ENCODE measurements around the gene DCANP1. TPM values are rescaled to one million over a fixed set of nuclear protein-coding genes. Genes with fewer than 3 reads are reported as not detected.

The DCANP1 gene
- total RNA-seq, 1 donor from 2014 or later: not detected

DNA sequence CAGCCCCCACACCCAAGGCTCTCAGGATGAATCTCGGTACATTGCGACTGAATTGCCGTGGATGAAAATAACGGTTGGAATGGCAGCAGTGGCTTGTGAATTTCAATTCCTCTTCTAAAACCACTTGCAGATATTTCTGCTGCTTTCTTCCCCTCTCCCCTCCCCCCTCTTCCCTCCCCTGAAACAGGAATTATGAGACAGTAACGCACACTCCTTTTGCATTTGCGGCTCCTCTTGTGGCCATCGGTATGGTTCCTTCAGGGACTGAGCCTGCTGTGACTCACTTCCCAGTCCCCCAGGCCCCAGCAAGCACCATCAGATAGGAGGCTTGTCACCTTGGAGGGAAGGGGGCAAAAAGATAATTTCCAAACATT is 9.7 kb downstream of the DCANP1 start:
- Mint-ChIP-seq H3K27me3 (ENCODE audit: unreplicated experiment) (peaks cover 7% of the 10 kb centered on the region), H3K4me3 (ENCODE audit: unreplicated experiment) (no peak overlapping the region)
- DNase-seq (ENCODE audit: extremely low spot score, unreplicated experiment): peak; percentile 59

DNA sequence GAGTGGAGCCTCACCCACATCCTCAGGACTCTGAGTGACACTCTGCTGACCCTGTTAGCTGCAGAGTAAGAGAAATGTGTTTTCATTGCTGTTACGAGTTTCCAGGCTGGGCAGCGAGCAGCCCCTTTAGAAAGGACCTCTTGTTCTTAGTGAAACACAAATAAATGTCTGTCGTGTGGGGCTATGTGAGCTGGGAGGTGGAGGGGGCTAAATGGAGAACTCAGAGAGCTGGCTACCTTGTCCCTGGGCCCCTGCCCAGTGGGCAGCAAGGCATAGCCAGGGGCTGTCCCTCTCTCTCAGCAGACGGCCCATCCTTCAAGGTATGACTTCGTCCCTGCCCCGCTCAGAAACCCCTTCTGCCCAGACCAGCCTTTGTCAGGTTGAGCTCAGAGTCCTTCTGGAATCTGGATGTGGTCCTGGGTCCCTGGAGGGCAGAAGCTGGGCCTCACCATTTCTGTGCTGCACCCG is 10.2 kb downstream of the DCANP1 start:
- Mint-ChIP-seq H3K4me1 (ENCODE audit: unreplicated experiment) (no peaks in the 10 kb centered on the region), H3K27me3 (ENCODE audit: unreplicated experiment) (peaks cover 7% of the 10 kb centered on the region), H3K27ac (ENCODE audit: unreplicated experiment) (no peak overlapping the region), H3K36me3 (ENCODE audit: unreplicated experiment) (no peaks in the 10 kb centered on the region), H3K4me3 (ENCODE audit: unreplicated experiment) (no peak overlapping the region), H3K9me3 (ENCODE audit: unreplicated experiment) (no peaks in the 10 kb centered on the region)
- TF ChIP-seq, protein P1, sequence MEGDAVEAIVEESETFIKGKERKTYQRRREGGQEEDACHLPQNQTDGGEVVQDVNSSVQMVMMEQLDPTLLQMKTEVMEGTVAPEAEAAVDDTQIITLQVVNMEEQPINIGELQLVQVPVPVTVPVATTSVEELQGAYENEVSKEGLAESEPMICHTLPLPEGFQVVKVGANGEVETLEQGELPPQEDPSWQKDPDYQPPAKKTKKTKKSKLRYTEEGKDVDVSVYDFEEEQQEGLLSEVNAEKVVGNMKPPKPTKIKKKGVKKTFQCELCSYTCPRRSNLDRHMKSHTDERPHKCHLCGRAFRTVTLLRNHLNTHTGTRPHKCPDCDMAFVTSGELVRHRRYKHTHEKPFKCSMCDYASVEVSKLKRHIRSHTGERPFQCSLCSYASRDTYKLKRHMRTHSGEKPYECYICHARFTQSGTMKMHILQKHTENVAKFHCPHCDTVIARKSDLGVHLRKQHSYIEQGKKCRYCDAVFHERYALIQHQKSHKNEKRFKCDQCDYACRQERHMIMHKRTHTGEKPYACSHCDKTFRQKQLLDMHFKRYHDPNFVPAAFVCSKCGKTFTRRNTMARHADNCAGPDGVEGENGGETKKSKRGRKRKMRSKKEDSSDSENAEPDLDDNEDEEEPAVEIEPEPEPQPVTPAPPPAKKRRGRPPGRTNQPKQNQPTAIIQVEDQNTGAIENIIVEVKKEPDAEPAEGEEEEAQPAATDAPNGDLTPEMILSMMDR (IDR thresholded peaks at IDR 0.05): no peak
- DNase-seq (ENCODE audit: extremely low spot score, unreplicated experiment): peak; percentile 69

More for the DNA sequence above, 9.7 kb downstream of the DCANP1 start:
- Mint-ChIP-seq H3K9me3 (ENCODE audit: unreplicated experiment) (no peaks in the 10 kb centered on the region), H3K27ac (ENCODE audit: unreplicated experiment) (no peak overlapping the region), H3K4me1 (ENCODE audit: unreplicated experiment) (no peaks in the 10 kb centered on the region), H3K36me3 (ENCODE audit: unreplicated experiment) (no peaks in the 10 kb centered on the region)
- TF ChIP-seq, protein P1 (IDR thresholded peaks at IDR 0.05): no peak

DNA sequence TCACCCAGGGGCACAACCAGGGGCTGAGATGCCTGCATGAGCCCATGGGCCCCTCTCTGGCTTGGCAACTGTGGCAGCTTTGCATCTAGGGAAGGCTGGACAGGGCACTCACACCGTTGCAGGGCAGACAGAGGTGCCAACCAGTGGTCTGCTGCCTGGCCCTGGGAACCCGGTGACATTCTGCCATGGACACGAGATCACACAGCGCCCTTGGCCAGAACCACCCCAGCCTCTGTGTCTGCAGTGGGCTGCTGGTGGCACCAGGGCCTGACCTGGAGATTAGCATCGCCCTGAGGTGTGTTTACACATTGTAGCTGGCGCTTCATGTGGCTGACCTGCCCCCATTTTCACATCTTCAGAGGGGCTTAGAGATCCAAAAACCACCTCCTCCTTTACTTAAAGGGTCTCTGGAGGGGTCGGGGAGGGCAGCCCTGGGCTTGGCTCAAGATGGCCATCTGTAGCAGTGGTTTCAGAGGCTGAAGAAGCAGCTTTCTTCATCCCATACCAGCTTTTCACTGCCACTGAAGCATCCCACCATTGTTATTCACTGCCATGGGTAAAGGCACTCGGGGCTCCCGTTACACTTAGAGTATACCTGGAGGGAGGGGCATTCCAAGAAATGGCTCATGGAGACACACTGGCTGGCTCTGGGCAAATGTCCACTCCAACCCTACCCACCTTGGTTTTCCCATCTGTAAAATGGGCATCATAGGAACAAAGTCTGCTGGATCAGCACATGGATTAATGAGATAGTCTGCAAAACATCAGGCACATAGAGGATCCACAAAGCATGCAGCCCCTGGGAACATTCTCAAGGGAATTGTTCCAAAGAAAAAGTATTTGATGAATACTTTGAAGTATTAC is 11.4 kb downstream of the DCANP1 start:
- DNase-seq (ENCODE audit: extremely low spot score, unreplicated experiment): peak; percentile 72
- H3K36me3 Mint-ChIP-seq (ENCODE audit: unreplicated experiment): no peaks in the 10 kb centered on the region
- peaks cover 5% of the 10 kb centered on the region for H3K27me3 Mint-ChIP-seq (ENCODE audit: unreplicated experiment)
- H3K9me3 Mint-ChIP-seq (ENCODE audit: unreplicated experiment): no peaks in the 10 kb centered on the region
- no peaks in the 10 kb centered on the region for H3K4me1 Mint-ChIP-seq (ENCODE audit: unreplicated experiment)
- TF ChIP-seq, protein P1 (IDR thresholded peaks at IDR 0.05): no peak
- H3K27ac Mint-ChIP-seq (ENCODE audit: unreplicated experiment): no peak overlapping the region
- H3K4me3 Mint-ChIP-seq (ENCODE audit: unreplicated experiment): no peak overlapping the region

DNA sequence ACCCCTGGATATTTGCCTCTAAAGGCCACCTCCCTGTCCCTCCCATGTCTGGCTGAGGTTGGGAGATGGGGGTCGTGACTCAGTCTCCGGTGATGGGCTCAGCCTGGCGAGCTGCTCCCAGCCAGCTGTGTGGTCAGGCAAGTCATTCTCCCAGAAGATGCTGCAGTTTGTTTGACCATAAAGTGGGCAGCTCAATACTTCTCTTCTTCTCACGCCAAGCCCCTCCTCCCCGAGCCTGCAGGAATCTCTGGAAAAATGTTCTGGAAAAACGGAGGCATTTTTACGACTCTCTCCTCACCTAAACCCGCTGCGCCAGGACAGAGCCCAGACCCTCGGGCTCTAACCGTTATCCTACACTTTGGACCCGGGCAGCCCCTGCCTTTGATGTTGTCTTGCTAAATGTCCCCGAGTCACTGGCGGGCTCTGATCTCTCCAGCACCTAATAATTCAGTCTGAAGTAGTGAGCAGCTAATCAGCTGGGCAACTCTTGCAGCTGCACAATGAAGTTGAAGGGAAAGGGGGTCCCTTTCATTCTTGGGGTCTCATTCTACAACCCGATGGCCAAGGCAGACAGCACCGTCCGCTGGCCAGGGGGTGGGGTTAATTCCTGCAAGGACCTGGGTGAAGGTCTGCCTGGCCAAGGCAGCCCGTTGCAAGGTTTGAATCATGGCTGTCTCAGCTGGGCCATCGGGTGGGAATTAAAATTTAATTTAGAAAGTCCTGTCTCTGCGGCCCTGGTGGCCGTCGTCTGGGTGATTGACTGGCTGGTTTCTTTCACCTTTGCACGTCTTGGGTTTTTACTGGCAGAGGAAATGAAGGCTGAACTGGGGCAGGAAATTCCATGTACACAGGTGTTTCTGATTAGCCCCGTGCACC is 12.3 kb downstream of the DCANP1 start:
- peak; percentile 56 for DNase-seq (ENCODE audit: extremely low spot score, unreplicated experiment)
- TF ChIP-seq, protein P1 (IDR thresholded peaks at IDR 0.05): no peak
- Mint-ChIP-seq H3K9me3 (ENCODE audit: unreplicated experiment) (no peaks in the 10 kb centered on the region), H3K36me3 (ENCODE audit: unreplicated experiment) (no peaks in the 10 kb centered on the region), H3K27ac (ENCODE audit: unreplicated experiment) (no peak overlapping the region), H3K4me1 (ENCODE audit: unreplicated experiment) (no peaks in the 10 kb centered on the region), H3K4me3 (ENCODE audit: unreplicated experiment) (no peak overlapping the region), H3K27me3 (ENCODE audit: unreplicated experiment) (peaks cover 13% of the 10 kb centered on the region)
